Posterior vena cava (tissue), 2 donors: ENCODE results near the gene IL17RA. TPM values are rescaled to one million over a fixed set of nuclear protein-coding genes. Genes with fewer than 3 reads are reported as not detected.
"Not testable (repeated sequence)": the region's sequence is repeated elsewhere in the genome, so short reads cannot be mapped to it uniquely, and the experiment has no call there.

Source experiments
- DNase-seq: peaks from one replicate; pipeline ENCODE4 v3.0.0-alpha.2; 2020; ENCODE audit warnings: low spot score
- intact Hi-C, 2 donors: fragments of 100-400 bp; cut with DNase I; formaldehyde crosslinking; loops; one replicate each; pipeline versions ENCODE4 v1.14.1 to v1.14.2; 2022 to 2023
- long read RNA-seq, 2 donors: library from polyadenylated mRNA; unstranded; transcript quantifications; one replicate each; pipeline ENCODE4 v2.0.0, GENCODE V29; 2020 to 2021
- total RNA-seq, 2 donors: library from RNA; stranded (reverse); fragmentation: NEBNext Ultra II Directional; extraction: Animal tissue kit (Norgen Biotek cat#: 25700); gene quantifications; one replicate each; pipeline ENCODE4 v1.2.1, GENCODE V29; 2021
- donor health status: DM: yes; HTN: yes; CAD: no.
- donor health status: DM: yes; HTN: yes; CAD: no.

Gene IL17RA
- 10 to 100 TPM; 11.5 to 21.8 TPM for total RNA-seq
- long read RNA-seq, donor 1, full-length matches to known transcripts: 2 of 16 reads
- long read RNA-seq, donor 1, partial matches to known transcripts: 9 of 16 reads
- long read RNA-seq, donor 1, other reads (novel, unspliced or antisense): 5 of 16 reads
- long read RNA-seq, donor 2, partial matches to known transcripts: 5 of 14 reads
- long read RNA-seq, donor 2, other reads (novel, unspliced or antisense): 9 of 14 reads

GRCh38 chr22:17084554-17085276 is at the start of gene IL17RA:
IL17RA (plus strand) TSS chr22:17085000; CDS start chr22:17085092, 92 bp downstream.
- intact Hi-C loops: loop anchor here in 1 of 2 donors (10.0 kb wide), 1 partner anchor 410 kb away; no protein-coding TSS in a partner anchor

GRCh38 chr22:17035246-17035645 is 49.6 kb upstream of the IL17RA start:
- intact Hi-C loops: no loop called here

More at GRCh38 chr22:17084554-17085276, at the start of gene IL17RA:
- peak; percentile 97 for DNase-seq

GRCh38 chr22:17035976-17036841 is 48.6 kb upstream of the IL17RA start:
- intact Hi-C loops, DNase-seq: not testable (repeated sequence)

More at GRCh38 chr22:17035246-17035645, 49.6 kb upstream of the IL17RA start:
- no peak for DNase-seq

GRCh38 chr22:17036842-17037711 is 47.7 kb upstream of the IL17RA start:
- intact Hi-C loops, DNase-seq: not testable (repeated sequence)

GRCh38 chr22:17043521-17043920 is 41.3 kb upstream of the IL17RA start:
- intact Hi-C loops: no loop called here
- DNase-seq: no peak

GRCh38 chr22:17046566-17047348 is 38.0 kb upstream of the IL17RA start:
- intact Hi-C loops: no loop called here

GRCh38 chr22:17047656-17048055 is 37.1 kb upstream of the IL17RA start:
- no peak for DNase-seq
- intact Hi-C loops: no loop called here

More at GRCh38 chr22:17046566-17047348, 38.0 kb upstream of the IL17RA start:
- no peak for DNase-seq

GRCh38 chr22:17056058-17056457 is 28.7 kb upstream of the IL17RA start:
- intact Hi-C loops: no loop called here
- no peak for DNase-seq

- intact Hi-C loops: no loop called here
- no peak for DNase-seq
These were observed 28.0 kb upstream of the IL17RA start for GRCh38 chr22:17056807-17057206.

- intact Hi-C loops: no loop called here
- DNase-seq: no peak
These were observed 26.6 kb upstream of the IL17RA start for GRCh38 chr22:17057959-17058814.

GRCh38 chr22:17060126-17060525 is 24.7 kb upstream of the IL17RA start:
- DNase-seq: no peak
- intact Hi-C loops: no loop called here

GRCh38 chr22:17063411-17064106 is 21.2 kb upstream of the IL17RA start:
- DNase-seq: peak; percentile 81
- intact Hi-C loops: no loop called here

GRCh38 chr22:17064498-17065100 is 20.2 kb upstream of the IL17RA start:
- intact Hi-C loops: no loop called here
- no peak for DNase-seq

GRCh38 chr22:17065433-17065832 is 19.4 kb upstream of the IL17RA start:
- no peak for DNase-seq
- intact Hi-C loops: no loop called here

GRCh38 chr22:17072877-17073276 is 11.9 kb upstream of the IL17RA start:
- no peak for DNase-seq
- intact Hi-C loops: no loop called here

GRCh38 chr22:17074648-17075002 is 10.2 kb upstream of the IL17RA start:
- intact Hi-C loops: no loop called here
- DNase-seq: no peak
